GM23338 (cell line): ENCODE results near the gene DACH1. TPM values are rescaled to one million over a fixed set of nuclear protein-coding genes. Genes with fewer than 3 reads are reported as not detected.

Experiments used
- ATAC-seq: fragments of 200-7000 bp; cut with Tn5 transposase; 3 replicates; pipeline ENCODE4 v1.9.1; 2020
- DNase-seq: peaks from one replicate; pipeline ENCODE4 v3.0.0-alpha.2; 2015; ENCODE audit warnings: low spot score
- H2AFZ ChIP-seq: fragments of 200-600 bp; sonication (generic); 2 replicates; pipeline ENCODE4 v1.8.0; 2016; ENCODE audit warnings: antibody characterized with exemption, mild to moderate bottlenecking, moderate library complexity
- H3F3A ChIP-seq: fragments of 200-600 bp; sonication (generic); replicated peaks from 2 replicates; pipeline ENCODE4 v1.8.0; 2017; ENCODE audit warnings: antibody characterized with exemption, mixed run types, low read depth
- H3K27ac ChIP-seq: fragments of 200-600 bp; sonication (generic); 2 replicates; pipeline ENCODE4 v1.6.1; 2016; ENCODE audit warnings: low read depth
- H3K27me3 ChIP-seq: fragments of 200-600 bp; sonication (generic); 2 replicates; pipeline ENCODE4 v1.8.0; 2016; ENCODE audit warnings: mild to moderate bottlenecking, mixed run types, moderate library complexity; ENCODE audit not compliant: insufficient read depth
- H3K36me3 ChIP-seq: fragments of 200-600 bp; sonication (generic); 2 replicates; pipeline ENCODE4 v1.8.0; 2016; ENCODE audit warnings: mild to moderate bottlenecking; ENCODE audit not compliant: insufficient read depth
- H3K4me1 ChIP-seq: fragments of 200-600 bp; sonication (generic); 2 replicates; pipeline ENCODE4 v1.8.0; 2016; ENCODE audit warnings: mild to moderate bottlenecking, moderate library complexity; ENCODE audit not compliant: insufficient read depth
- H3K4me2 ChIP-seq: fragments of 200-600 bp; sonication (generic); 2 replicates; pipeline ENCODE4 v1.7.1; 2017; ENCODE audit warnings: mixed run types
- H3K4me3 ChIP-seq: fragments of 200-600 bp; sonication (generic); 2 replicates; pipeline ENCODE4 v1.6.1; 2016; ENCODE audit warnings: mixed run types
- H3K79me2 ChIP-seq: fragments of 200-600 bp; sonication (generic); replicated peaks from 2 replicates; pipeline ENCODE4 v1.8.0; 2017; ENCODE audit warnings: mild to moderate bottlenecking; ENCODE audit not compliant: insufficient read depth
- H3K9me2 ChIP-seq: fragments of 200-600 bp; sonication (generic); 2 replicates; pipeline ENCODE4 v1.8.0; 2017; ENCODE audit not compliant: insufficient read depth
- H4K20me1 ChIP-seq: fragments of 200-600 bp; sonication (generic); replicated peaks from 2 replicates; pipeline ENCODE4 v1.8.0; 2017; ENCODE audit warnings: mild to moderate bottlenecking; ENCODE audit not compliant: insufficient read depth
- H3K27ac Mint-ChIP-seq: 2 replicates; pipeline ENCODE4 v1.8.0; 2020; ENCODE audit warnings: inconsistent platforms, mild to moderate bottlenecking, moderate library complexity, mixed read lengths
- H3K27me3 Mint-ChIP-seq: 3 replicates; pipeline ENCODE4 v1.8.0; 2022; ENCODE audit warnings: low read depth, mild to moderate bottlenecking, moderate library complexity, mixed read lengths, inconsistent platforms; ENCODE audit not compliant: insufficient read depth, poor library complexity
- H3K36me3 Mint-ChIP-seq: 3 replicates; pipeline ENCODE4 v1.8.0; 2021; ENCODE audit warnings: low read depth, mild to moderate bottlenecking, inconsistent platforms, moderate library complexity, mixed read lengths
- H3K4me1 Mint-ChIP-seq: 3 replicates; pipeline ENCODE4 v1.8.0; 2020; ENCODE audit warnings: mild to moderate bottlenecking, inconsistent platforms, mixed read lengths
- H3K4me3 Mint-ChIP-seq: 3 replicates; pipeline ENCODE4 v1.8.0; 2021; ENCODE audit warnings: moderate library complexity, mild to moderate bottlenecking, inconsistent platforms, mixed read lengths
- H3K9me3 Mint-ChIP-seq: 3 replicates; pipeline ENCODE4 v1.8.0; 2020; ENCODE audit warnings: moderate library complexity, mild to moderate bottlenecking, inconsistent platforms, mixed read lengths
- CREB1 ChIP-seq: fragments of 250-450 bp; sonication (Bioruptor Pico); IDR thresholded peaks from 2 replicates; pipeline ENCODE4 v1.5.0; 2020; ENCODE audit warnings: low read depth, mild to moderate bottlenecking, moderate library complexity
- CTCF ChIP-seq, 2 experiments: fragments of 200-600 bp in 1 of 2; sonication (generic) in 1 of 2; conservative IDR thresholded peaks; 2 replicates each; pipeline versions ENCODE4 v1.5.1 to v1.6.1; 2016 to 2017; ENCODE audit warnings: antibody characterized with exemption in 2 of 2, low read depth in 2 of 2, mild to moderate bottlenecking in 2 of 2, moderate library complexity in 1 of 2
- ETS1 ChIP-seq: IDR thresholded peaks from 2 replicates; pipeline ENCODE4 v1.6.1; 2016; ENCODE audit warnings: antibody characterized with exemption
- EZH2 ChIP-seq: fragments of 200-600 bp; sonication (generic); IDR thresholded peaks from one replicate; pipeline ENCODE4 v1.8.0; 2017; ENCODE audit warnings: antibody characterized with exemption, mild to moderate bottlenecking, low read depth; ENCODE audit not compliant: unreplicated experiment
- EZH2phosphoT487 ChIP-seq: fragments of 200-600 bp; sonication (generic); IDR thresholded peaks from one replicate; pipeline ENCODE4 v1.8.1; 2018; ENCODE audit warnings: antibody characterized with exemption; ENCODE audit not compliant: unreplicated experiment
- JUNB ChIP-seq: IDR thresholded peaks from one replicate; pipeline ENCODE4 v1.6.1; 2016; ENCODE audit warnings: antibody characterized with exemption; ENCODE audit not compliant: unreplicated experiment
- NANOG ChIP-seq: IDR thresholded peaks from 2 replicates; pipeline ENCODE4 v1.6.1; 2016; ENCODE audit warnings: antibody characterized with exemption, borderline replicate concordance
- POLR2AphosphoS5 ChIP-seq: IDR thresholded peaks from 2 replicates; pipeline ENCODE4 v1.6.1; 2016; ENCODE audit warnings: antibody characterized with exemption, low read depth
- REST ChIP-seq: IDR thresholded peaks from one replicate; pipeline ENCODE4 v1.6.1; 2018; ENCODE audit warnings: antibody characterized with exemption; ENCODE audit not compliant: unreplicated experiment
- STAT1 ChIP-seq: IDR thresholded peaks from one replicate; pipeline ENCODE4 v1.6.1; 2016; ENCODE audit warnings: antibody characterized with exemption; ENCODE audit not compliant: unreplicated experiment
- ZNF114 ChIP-seq: fragments of 250-450 bp; sonication (Bioruptor Pico); IDR thresholded peaks from 2 replicates; pipeline ENCODE4 v1.5.0; 2020; ENCODE audit warnings: mild to moderate bottlenecking, moderate library complexity
- ZNF331 ChIP-seq: fragments of 250-450 bp; sonication (Bioruptor Pico); IDR thresholded peaks from 2 replicates; pipeline ENCODE4 v1.5.0; 2020; ENCODE audit warnings: low read depth, mild to moderate bottlenecking, moderate library complexity
- ZNF462 ChIP-seq: fragments of 250-450 bp; sonication (Bioruptor Pico); IDR thresholded peaks from 2 replicates; pipeline ENCODE4 v1.5.0; 2020; ENCODE audit warnings: mild to moderate bottlenecking, moderate library complexity
- polyA plus RNA-seq: library from polyadenylated mRNA; unstranded; fragments of >200 nt; fragmentation: Nextera tagmentation; extraction: Ambion mirVana; gene quantifications from 2 replicates; pipeline ENCODE4 v1.2.1, GENCODE V29; 2016
- total RNA-seq: library from RNA; depleted of rRNA; stranded (reverse); fragments of >200 nt; shearing (Covaris generic); gene quantifications from 2 replicates; pipeline ENCODE4 v1.2.3, GENCODE V29; 2014

The DACH1 gene
- total and polyA plus RNA-seq, 2 experiments from 2014 or later = 0.45 to 0.57 TPM

GRCh38 chr13:71605744-71606143 is 261.3 kb downstream of the DACH1 start:
- Histone ChIP-seq H3K4me2 (no peak overlapping the region), H3K79me2 (no peaks in the 10 kb centered on the region), H3F3A (no peaks in the 10 kb centered on the region), H3K36me3 (no peaks in the 10 kb centered on the region), H3K9me2 (no peaks in the 10 kb centered on the region), H4K20me1 (no peaks in the 10 kb centered on the region), H3K4me1 (no peaks in the 10 kb centered on the region), H3K27me3 (no peaks in the 10 kb centered on the region), H2AFZ (no peak overlapping the region), H3K4me3 (no peak overlapping the region), H3K27ac (no peak overlapping the region)
- Mint-ChIP-seq H3K4me3 (no peak overlapping the region), H3K27ac (no peak overlapping the region), H3K36me3 (no peaks in the 10 kb centered on the region), H3K27me3 (no peaks in the 10 kb centered on the region), H3K4me1 (peaks cover 2% of the 10 kb centered on the region; the same call in 1 of the 3 replicates), H3K9me3 (no peaks in the 10 kb centered on the region)
- TF ChIP-seq JUNB (no peak), REST (no peak), ETS1 (no peak), POLR2AphosphoS5 (no peak), ZNF331 (CRISPR knock-in tag) (no peak), EZH2phosphoT487 (no peak), ZNF114 (CRISPR knock-in tag) (no peak), CTCF (conservative IDR thresholded peaks at IDR 0.05; ENCODE audit: low read depth in 2 of 2) (no peak), CREB1 (CRISPR knock-in tag) (no peak), EZH2 (no peak), NANOG (no peak), STAT1 (no peak), ZNF462 (CRISPR knock-in tag) (no peak)
- DNase-seq = no peak
- ATAC-seq = no peak
